Loucy (cell line): ENCODE measurements around the gene ANXA5.

Experiments
- EZH2phosphoT487 ChIP-seq: fragments of 200-600 bp; IDR thresholded peaks from 2 replicates; pipeline ENCODE4 v1.6.1; 2018; ENCODE audit warnings: antibody characterized with exemption, mild to moderate bottlenecking, moderate library complexity, borderline replicate concordance
- TF ChIP-seq, protein P1 (sequence below): fragments of 200-600 bp; sonication (generic); conservative IDR thresholded peaks from 2 replicates; pipeline ENCODE4 v1.5.1; 2014; ENCODE audit warnings: mild to moderate bottlenecking, antibody characterized with exemption, low read length

- TF ChIP-seq, protein P1, sequence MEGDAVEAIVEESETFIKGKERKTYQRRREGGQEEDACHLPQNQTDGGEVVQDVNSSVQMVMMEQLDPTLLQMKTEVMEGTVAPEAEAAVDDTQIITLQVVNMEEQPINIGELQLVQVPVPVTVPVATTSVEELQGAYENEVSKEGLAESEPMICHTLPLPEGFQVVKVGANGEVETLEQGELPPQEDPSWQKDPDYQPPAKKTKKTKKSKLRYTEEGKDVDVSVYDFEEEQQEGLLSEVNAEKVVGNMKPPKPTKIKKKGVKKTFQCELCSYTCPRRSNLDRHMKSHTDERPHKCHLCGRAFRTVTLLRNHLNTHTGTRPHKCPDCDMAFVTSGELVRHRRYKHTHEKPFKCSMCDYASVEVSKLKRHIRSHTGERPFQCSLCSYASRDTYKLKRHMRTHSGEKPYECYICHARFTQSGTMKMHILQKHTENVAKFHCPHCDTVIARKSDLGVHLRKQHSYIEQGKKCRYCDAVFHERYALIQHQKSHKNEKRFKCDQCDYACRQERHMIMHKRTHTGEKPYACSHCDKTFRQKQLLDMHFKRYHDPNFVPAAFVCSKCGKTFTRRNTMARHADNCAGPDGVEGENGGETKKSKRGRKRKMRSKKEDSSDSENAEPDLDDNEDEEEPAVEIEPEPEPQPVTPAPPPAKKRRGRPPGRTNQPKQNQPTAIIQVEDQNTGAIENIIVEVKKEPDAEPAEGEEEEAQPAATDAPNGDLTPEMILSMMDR, result no peak
- TF ChIP-seq EZH2phosphoT487, result no peak
These were observed 15.3 kb upstream of the ANXA5 start for GRCh38 chr4:121712001-121712651.
